ENCODE data around the gene WDR81. TPM values are rescaled to one million over a fixed set of nuclear protein-coding genes. Genes with fewer than 3 reads are reported as not detected.

Gene WDR81
- polyA plus RNA-seq, 2 of the 4 experiments (the other 2 are of a cell fraction): 4.9 to 26.8 TPM

DNA sequence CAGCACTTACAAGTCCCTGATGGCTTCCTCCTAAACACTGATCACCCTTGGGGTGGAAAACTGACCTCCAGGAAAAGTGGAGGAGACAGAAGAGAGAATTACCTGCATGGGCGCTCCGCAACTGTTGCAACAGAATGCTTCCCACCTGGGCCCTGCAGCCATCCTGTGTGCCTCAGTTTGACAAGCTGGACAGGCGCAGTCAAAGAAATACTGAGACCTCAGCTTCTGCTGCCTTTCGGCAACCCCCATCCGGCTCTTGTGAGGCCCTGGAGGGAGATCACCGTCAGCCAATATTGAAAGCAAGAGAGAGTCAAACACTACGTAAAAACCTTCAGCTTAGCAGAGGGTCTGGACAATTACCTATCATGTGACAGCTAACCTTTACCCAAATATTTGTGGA lies 62.2 kb downstream of the WDR81 start:
- Histone ChIP-seq H3K4me1 (peaks cover 32% of the 10 kb centered on the region), H3K4me2 (no peak overlapping the region), H3K4me3 (no peak overlapping the region), H3K27ac (peak overlapping the region; percentile 59 to 81; a peak in 5 of 6 replicates), H3K9me3 (no peaks in the 10 kb centered on the region)
- DNase-seq (ENCODE audit: low read depth in 1 of 2, low spot score in 1 of 2) (no peak), ATAC-seq (no peak), FAIRE-seq (no peak)
- ChIA-PET CTCF (interaction anchor here (1.0 to 28.6 kb wide), 4 partner anchors 14 to 137 kb away, joined by 3 to 591 read pairs (median 4); partner anchors contain the start of genes RILP and WDR81), POLR2A (interaction anchor here (1.1 kb wide), 1 partner anchor 43 kb away, joined by 5 read pairs; the partner anchor contains the start of genes RPA1 and SMYD4)
- TF ChIP-seq, protein P1, sequence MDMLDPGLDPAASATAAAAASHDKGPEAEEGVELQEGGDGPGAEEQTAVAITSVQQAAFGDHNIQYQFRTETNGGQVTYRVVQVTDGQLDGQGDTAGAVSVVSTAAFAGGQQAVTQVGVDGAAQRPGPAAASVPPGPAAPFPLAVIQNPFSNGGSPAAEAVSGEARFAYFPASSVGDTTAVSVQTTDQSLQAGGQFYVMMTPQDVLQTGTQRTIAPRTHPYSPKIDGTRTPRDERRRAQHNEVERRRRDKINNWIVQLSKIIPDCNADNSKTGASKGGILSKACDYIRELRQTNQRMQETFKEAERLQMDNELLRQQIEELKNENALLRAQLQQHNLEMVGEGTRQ (IDR thresholded peaks at IDR 0.05): no peak
- TF ChIP-seq, protein P2, sequence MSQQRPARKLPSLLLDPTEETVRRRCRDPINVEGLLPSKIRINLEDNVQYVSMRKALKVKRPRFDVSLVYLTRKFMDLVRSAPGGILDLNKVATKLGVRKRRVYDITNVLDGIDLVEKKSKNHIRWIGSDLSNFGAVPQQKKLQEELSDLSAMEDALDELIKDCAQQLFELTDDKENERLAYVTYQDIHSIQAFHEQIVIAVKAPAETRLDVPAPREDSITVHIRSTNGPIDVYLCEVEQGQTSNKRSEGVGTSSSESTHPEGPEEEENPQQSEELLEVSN (IDR thresholded peaks at IDR 0.05; ENCODE audit: borderline replicate concordance, low read depth): no peak
- no peak for TF ChIP-seq EHMT2 (IDR thresholded peaks at IDR 0.05; ENCODE audit: low read depth)
- TF ChIP-seq CHD4 (IDR thresholded peaks at IDR 0.05; ENCODE audit: borderline replicate concordance): no peak
- no peak for TF ChIP-seq ZSCAN20 (CRISPR knock-in tag; IDR thresholded peaks at IDR 0.05)
- TF ChIP-seq GATA3 (IDR thresholded peaks at IDR 0.05; ENCODE audit: borderline replicate concordance): no peak
- TF ChIP-seq BHLHE40 (IDR thresholded peaks at IDR 0.05; ENCODE audit: low read depth, low read length): no peak
- no peak for TF ChIP-seq POLR2AphosphoS2 (conservative IDR thresholded peaks at IDR 0.05; ENCODE audit: low read length)
- no peak for TF ChIP-seq MAZ (IDR thresholded peaks at IDR 0.05; ENCODE audit: borderline replicate concordance, low read depth, low read length)
- TF ChIP-seq, protein P3, sequence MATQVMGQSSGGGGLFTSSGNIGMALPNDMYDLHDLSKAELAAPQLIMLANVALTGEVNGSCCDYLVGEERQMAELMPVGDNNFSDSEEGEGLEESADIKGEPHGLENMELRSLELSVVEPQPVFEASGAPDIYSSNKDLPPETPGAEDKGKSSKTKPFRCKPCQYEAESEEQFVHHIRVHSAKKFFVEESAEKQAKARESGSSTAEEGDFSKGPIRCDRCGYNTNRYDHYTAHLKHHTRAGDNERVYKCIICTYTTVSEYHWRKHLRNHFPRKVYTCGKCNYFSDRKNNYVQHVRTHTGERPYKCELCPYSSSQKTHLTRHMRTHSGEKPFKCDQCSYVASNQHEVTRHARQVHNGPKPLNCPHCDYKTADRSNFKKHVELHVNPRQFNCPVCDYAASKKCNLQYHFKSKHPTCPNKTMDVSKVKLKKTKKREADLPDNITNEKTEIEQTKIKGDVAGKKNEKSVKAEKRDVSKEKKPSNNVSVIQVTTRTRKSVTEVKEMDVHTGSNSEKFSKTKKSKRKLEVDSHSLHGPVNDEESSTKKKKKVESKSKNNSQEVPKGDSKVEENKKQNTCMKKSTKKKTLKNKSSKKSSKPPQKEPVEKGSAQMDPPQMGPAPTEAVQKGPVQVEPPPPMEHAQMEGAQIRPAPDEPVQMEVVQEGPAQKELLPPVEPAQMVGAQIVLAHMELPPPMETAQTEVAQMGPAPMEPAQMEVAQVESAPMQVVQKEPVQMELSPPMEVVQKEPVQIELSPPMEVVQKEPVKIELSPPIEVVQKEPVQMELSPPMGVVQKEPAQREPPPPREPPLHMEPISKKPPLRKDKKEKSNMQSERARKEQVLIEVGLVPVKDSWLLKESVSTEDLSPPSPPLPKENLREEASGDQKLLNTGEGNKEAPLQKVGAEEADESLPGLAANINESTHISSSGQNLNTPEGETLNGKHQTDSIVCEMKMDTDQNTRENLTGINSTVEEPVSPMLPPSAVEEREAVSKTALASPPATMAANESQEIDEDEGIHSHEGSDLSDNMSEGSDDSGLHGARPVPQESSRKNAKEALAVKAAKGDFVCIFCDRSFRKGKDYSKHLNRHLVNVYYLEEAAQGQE (IDR thresholded peaks at IDR 0.05): no peak
- no peak for TF ChIP-seq NR3C1 (IDR thresholded peaks at IDR 0.05)
- TF ChIP-seq, protein P4, sequence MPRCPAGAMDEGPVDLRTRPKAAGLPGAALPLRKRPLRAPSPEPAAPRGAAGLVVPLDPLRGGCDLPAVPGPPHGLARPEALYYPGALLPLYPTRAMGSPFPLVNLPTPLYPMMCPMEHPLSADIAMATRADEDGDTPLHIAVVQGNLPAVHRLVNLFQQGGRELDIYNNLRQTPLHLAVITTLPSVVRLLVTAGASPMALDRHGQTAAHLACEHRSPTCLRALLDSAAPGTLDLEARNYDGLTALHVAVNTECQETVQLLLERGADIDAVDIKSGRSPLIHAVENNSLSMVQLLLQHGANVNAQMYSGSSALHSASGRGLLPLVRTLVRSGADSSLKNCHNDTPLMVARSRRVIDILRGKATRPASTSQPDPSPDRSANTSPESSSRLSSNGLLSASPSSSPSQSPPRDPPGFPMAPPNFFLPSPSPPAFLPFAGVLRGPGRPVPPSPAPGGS (IDR thresholded peaks at IDR 0.05): no peak
- TF ChIP-seq PHF8 (IDR thresholded peaks at IDR 0.05; ENCODE audit: borderline replicate concordance, low read depth): no peak
- no peak for TF ChIP-seq RNF2 (IDR thresholded peaks at IDR 0.05; ENCODE audit: borderline replicate concordance, low read depth)
- TF ChIP-seq, protein P5, sequence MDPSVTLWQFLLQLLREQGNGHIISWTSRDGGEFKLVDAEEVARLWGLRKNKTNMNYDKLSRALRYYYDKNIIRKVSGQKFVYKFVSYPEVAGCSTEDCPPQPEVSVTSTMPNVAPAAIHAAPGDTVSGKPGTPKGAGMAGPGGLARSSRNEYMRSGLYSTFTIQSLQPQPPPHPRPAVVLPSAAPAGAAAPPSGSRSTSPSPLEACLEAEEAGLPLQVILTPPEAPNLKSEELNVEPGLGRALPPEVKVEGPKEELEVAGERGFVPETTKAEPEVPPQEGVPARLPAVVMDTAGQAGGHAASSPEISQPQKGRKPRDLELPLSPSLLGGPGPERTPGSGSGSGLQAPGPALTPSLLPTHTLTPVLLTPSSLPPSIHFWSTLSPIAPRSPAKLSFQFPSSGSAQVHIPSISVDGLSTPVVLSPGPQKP (IDR thresholded peaks at IDR 0.05; ENCODE audit: low read depth, low read length): no peak
- 94% methylated on average over 7 of the region's 7 CpGs for WGBS (ENCODE audit: missing lambda C conversion rate)

DNA sequence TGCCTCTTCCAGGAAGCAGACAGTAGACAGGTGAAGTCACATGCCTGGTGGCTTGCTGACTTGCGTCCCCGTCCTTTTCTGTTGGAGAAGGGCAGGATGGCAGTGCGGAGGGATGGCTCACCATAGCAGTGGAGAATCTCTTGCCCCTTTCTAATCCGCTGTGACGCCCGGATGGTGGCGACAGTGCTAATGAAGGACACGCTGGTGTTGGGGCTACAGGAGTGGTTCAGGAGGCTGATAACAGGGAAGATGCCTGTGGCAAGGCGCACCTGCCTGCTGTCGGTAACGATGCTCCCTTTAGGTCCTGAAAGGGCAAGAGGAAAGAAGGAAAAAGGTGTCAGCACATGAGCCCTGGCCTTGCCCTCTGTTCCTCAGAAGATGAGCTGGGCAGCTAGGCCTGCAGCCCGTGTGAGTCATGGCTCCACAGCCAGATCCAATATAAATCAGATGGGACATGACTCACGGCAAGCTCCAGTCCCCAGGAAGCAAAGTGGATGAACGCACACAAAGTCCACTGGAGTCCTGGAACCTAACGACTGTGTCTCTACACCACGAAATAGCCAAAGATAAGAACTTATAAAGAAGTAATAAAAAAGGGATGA lies 62.9 kb downstream of the WDR81 start:
- H3K9me3 ChIP-seq: no peaks in the 10 kb centered on the region
- FAIRE-seq (peak; percentile 99), DNase-seq (ENCODE audit: low read depth in 1 of 2, low spot score in 1 of 2) (peak; percentile 87 to 99), ATAC-seq (peak; percentile 96 to 97)
- ChIA-PET CTCF (interaction anchor here (0.6 to 28.6 kb wide), 7 partner anchors 9 to 238 kb away, joined by 3 to 591 read pairs (median 3); partner anchors contain the start of genes RTN4RL1 and WDR81), POLR2A (interaction anchor here (0.7 to 1.1 kb wide), 6 partner anchors 10 to 71 kb away, joined by 3 to 24 read pairs (median 4); partner anchors contain the start of genes RPA1, SMYD4 and WDR81)
- peaks cover 32% of the 10 kb centered on the region for H3K4me1 ChIP-seq
- WGBS (ENCODE audit: missing lambda C conversion rate): 54% methylated on average over 16 of the region's 16 CpGs
- H3K4me2 ChIP-seq: peak overlapping the region; percentile 75
- no peak overlapping the region for H3K4me3 ChIP-seq
- H3K27ac ChIP-seq: peak overlapping the region; percentile 59 to 81
- TF ChIP-seq FOSB (CRISPR knock-in tag; IDR thresholded peaks at IDR 0.05) (no peak), CEBPB (IDR thresholded peaks at IDR 0.05) (no peak), PHF8 (IDR thresholded peaks at IDR 0.05; ENCODE audit: borderline replicate concordance, low read depth) (no peak), TP53 (CRISPR knock-in tag; IDR thresholded peaks at IDR 0.05) (no peak), FOSL2 (IDR thresholded peaks at IDR 0.05) (peak; percentile 81), FOSL2 (CRISPR knock-in tag; IDR thresholded peaks at IDR 0.05) (peak; percentile 98), HOXB13 (CRISPR knock-in tag; IDR thresholded peaks at IDR 0.05; ENCODE audit: low read depth) (no peak), ZSCAN20 (CRISPR knock-in tag; IDR thresholded peaks at IDR 0.05) (no peak), BHLHE40 (IDR thresholded peaks at IDR 0.05; ENCODE audit: low read depth, low read length) (no peak), RCOR1 (IDR thresholded peaks at IDR 0.05; ENCODE audit: low read depth, low read length) (no peak)
- TF ChIP-seq, protein P5 (IDR thresholded peaks at IDR 0.05; ENCODE audit: low read depth, low read length): no peak
- TF ChIP-seq, protein P1 (IDR thresholded peaks at IDR 0.05): no peak

All from A549 (cell line).